GM12891 (cell line): ENCODE data around the gene CEACAM21.

ENCODE experiments used
- PAX5 ChIP-seq: IDR thresholded peaks from 2 replicates; pipeline ENCODE4 v1.6.1; 2011; ENCODE audit warnings: low read length, moderate library complexity, mild to moderate bottlenecking; ENCODE audit not compliant: insufficient read depth, severe bottlenecking
- POLR2A ChIP-seq: IDR thresholded peaks from 2 replicates; pipeline ENCODE4 v1.6.1; 2011; ENCODE audit warnings: low read depth, low read length, control low read depth
- POLR2AphosphoS5 ChIP-seq: IDR thresholded peaks from 2 replicates; pipeline ENCODE4 v1.6.1; 2011; ENCODE audit warnings: low read depth, low read length, control low read depth

DNA sequence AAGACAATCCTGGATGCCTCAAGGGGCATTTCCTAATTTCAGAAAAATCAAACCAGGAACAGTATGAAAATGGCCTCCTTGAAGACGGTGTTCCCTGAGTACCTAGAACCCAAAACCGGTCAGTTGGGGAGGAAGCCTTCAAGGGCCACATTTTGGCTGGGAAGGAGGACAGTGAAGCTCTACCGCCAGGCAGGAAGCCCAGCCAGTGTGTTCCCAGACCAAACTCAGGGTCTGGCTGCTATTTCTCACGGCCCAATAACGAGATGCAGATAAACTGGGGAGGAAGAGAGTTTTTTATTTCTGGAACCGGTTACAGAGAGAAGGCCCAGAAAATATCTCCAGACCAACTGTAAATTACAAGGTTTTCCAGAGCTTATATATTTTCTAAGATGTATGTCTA is 24.3 kb upstream of the CEACAM21 start:
- no peak for TF ChIP-seq POLR2A
- no peak for TF ChIP-seq POLR2AphosphoS5
- no peak for TF ChIP-seq PAX5
